ENCODE data around the gene HNF4A. TPM values are rescaled to one million over a fixed set of nuclear protein-coding genes. Genes with fewer than 3 reads are reported as not detected.

Gene HNF4A
- total and polyA plus RNA-seq, 2 of the 13 experiments (the other 11 are each of a cell fraction or from before 2014, with no cell fraction given): 80.9 to 169 TPM

DNA sequence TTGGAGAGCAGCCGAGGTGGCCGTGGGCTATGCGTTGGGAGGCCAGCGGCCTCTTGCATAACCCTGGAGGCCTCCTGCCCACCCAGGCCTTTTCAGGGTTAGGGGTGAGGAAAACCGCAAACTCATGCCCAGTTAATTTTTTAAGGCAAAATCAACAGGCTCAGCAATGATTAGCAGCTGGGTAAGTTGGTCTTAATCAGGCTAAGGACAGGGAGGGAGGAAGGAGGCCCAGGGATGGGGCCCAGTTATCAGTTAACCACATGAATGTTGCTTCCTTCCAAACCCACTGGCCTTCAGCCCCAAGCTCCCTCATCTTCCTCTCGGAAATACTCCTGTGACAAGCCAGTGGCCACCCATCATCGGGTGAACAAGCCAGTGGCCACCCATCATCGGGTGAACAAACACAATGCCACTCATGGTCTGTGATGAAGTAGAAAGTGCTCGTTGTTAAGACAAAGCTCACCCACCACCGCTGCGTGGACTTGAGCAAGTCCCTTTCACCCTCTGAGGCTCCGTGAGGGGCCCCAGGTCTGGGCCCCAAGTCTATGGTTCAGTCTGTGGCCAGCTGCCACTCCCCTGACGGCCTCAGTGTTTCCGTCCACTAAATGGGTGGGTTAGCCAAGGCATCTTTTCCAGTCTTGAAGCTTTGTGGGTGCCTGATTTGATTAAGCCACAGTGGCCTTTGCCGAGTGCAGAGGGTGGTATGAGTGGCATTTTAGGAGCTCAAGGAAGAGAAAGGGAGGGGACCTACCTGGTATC lies 39.4 kb downstream of the HNF4A start (continued):
- peak; percentile 99 for TF ChIP-seq AHDC1 (CRISPR knock-in tag; IDR thresholded peaks at IDR 0.05; ENCODE audit: borderline replicate concordance)
- TF ChIP-seq ZFP41 (CRISPR knock-in tag; IDR thresholded peaks at IDR 0.05; ENCODE audit: borderline replicate concordance): no peak
- TF ChIP-seq PHB2 (IDR thresholded peaks at IDR 0.05; ENCODE audit: partially characterized antibody): no peak
- 0 out of 2 replicates have a peak, but pooled peaks have one; percentile 36 for TF ChIP-seq ZBTB43 (CRISPR knock-in tag; conservative IDR thresholded peaks at IDR 0.05)
- TF ChIP-seq ZNF674 (CRISPR knock-in tag; IDR thresholded peaks at IDR 0.05; ENCODE audit: low read depth): no peak; the same call in 1 of the 2 replicates
- TF ChIP-seq ZNF101 (CRISPR knock-in tag; IDR thresholded peaks at IDR 0.05; ENCODE audit: borderline replicate concordance, low read depth): no peak; the same call in 1 of the 2 replicates
- TF ChIP-seq ZBTB39 (CRISPR knock-in tag; IDR thresholded peaks at IDR 0.05): peak; percentile 98
- 0 out of 2 replicates have a peak, but pooled peaks have one; percentile 5 for TF ChIP-seq REXO4 (CRISPR knock-in tag; IDR thresholded peaks at IDR 0.05; ENCODE audit: borderline replicate concordance)
- peak; percentile 99; the same call in 1 of the 2 replicates for TF ChIP-seq ZNF580 (CRISPR knock-in tag; IDR thresholded peaks at IDR 0.05; ENCODE audit: borderline replicate concordance, low read depth)
- no peak; the same call in 1 of the 2 replicates for TF ChIP-seq BHLHE40 (IDR thresholded peaks at IDR 0.05; ENCODE audit: low read length)
- peak; percentile 70; the same call in 1 of the 2 replicates for TF ChIP-seq IRX3 (CRISPR knock-in tag; IDR thresholded peaks at IDR 0.05; ENCODE audit: borderline replicate concordance, low read depth)
- TF ChIP-seq MAF1 (CRISPR knock-in tag; IDR thresholded peaks at IDR 0.05; ENCODE audit: borderline replicate concordance): peak; percentile 41; the same call in 1 of the 2 replicates
- peak; percentile 22; the same call in 1 of the 2 replicates for TF ChIP-seq ZSCAN21 (CRISPR knock-in tag; IDR thresholded peaks at IDR 0.05; ENCODE audit: borderline replicate concordance)
- TF ChIP-seq ZNF616 (CRISPR knock-in tag; IDR thresholded peaks at IDR 0.05; ENCODE audit: low read depth): 0 out of 2 replicates have a peak, but pooled peaks have one; percentile 37
- no peak for TF ChIP-seq SETDB1 (CRISPR knock-in tag; IDR thresholded peaks at IDR 0.05; ENCODE audit: borderline replicate concordance)
- TF ChIP-seq CHD2 (IDR thresholded peaks at IDR 0.05; ENCODE audit: low read depth, low read length): no peak
- no peak for TF ChIP-seq KLF13 (CRISPR knock-in tag; IDR thresholded peaks at IDR 0.05)
- TF ChIP-seq BCL6 (CRISPR knock-in tag; IDR thresholded peaks at IDR 0.05): peak; percentile 98
- no peak; the same call in none of the 2 replicates for TF ChIP-seq ZKSCAN8 (CRISPR knock-in tag; IDR thresholded peaks at IDR 0.05; ENCODE audit: borderline replicate concordance)
